K562 (cell line): ENCODE data around the gene FSCN2.

Experiments used
- ATF3 ChIP-seq, 2 experiments: fragments of 450-650 bp in 1 of 2; sonication (generic) in 1 of 2; formaldehyde crosslinking in 1 of 2; IDR thresholded peaks in 1 of 2; conservative IDR thresholded peaks in 1 of 2; 2 replicates each; pipeline versions ENCODE4 v1.6.1 to v1.8.1; 2016 to 2023; ENCODE audit warnings: mild to moderate bottlenecking in 2 of 2, moderate library complexity in 2 of 2, inconsistent platforms in 1 of 2, missing genetic modification reagents in 1 of 2
- HNRNPK ChIP-seq: fragments of 200-400 bp; formaldehyde crosslinking; IDR thresholded peaks from one replicate; pipeline ENCODE4 v1.6.1; 2018; ENCODE audit warnings: mild to moderate bottlenecking, low read depth, low read length; ENCODE audit not compliant: poor library complexity, severe bottlenecking
- RBM15 ChIP-seq: fragments of 200-400 bp; formaldehyde crosslinking; IDR thresholded peaks from 2 replicates; pipeline ENCODE4 v1.6.1; 2018; ENCODE audit warnings: mild to moderate bottlenecking, low read length, moderate library complexity; ENCODE audit not compliant: insufficient read depth
- U2AF2 ChIP-seq: fragments of 200-400 bp; formaldehyde crosslinking; optimal IDR thresholded peaks from 2 replicates; pipeline ENCODE3; 2017; ENCODE audit warnings: low read depth, mild to moderate bottlenecking, low read length
- ZEB2 ChIP-seq: fragments of 450-650 bp; IDR thresholded peaks from 2 replicates; pipeline ENCODE4 v1.6.1; 2016

DNA sequence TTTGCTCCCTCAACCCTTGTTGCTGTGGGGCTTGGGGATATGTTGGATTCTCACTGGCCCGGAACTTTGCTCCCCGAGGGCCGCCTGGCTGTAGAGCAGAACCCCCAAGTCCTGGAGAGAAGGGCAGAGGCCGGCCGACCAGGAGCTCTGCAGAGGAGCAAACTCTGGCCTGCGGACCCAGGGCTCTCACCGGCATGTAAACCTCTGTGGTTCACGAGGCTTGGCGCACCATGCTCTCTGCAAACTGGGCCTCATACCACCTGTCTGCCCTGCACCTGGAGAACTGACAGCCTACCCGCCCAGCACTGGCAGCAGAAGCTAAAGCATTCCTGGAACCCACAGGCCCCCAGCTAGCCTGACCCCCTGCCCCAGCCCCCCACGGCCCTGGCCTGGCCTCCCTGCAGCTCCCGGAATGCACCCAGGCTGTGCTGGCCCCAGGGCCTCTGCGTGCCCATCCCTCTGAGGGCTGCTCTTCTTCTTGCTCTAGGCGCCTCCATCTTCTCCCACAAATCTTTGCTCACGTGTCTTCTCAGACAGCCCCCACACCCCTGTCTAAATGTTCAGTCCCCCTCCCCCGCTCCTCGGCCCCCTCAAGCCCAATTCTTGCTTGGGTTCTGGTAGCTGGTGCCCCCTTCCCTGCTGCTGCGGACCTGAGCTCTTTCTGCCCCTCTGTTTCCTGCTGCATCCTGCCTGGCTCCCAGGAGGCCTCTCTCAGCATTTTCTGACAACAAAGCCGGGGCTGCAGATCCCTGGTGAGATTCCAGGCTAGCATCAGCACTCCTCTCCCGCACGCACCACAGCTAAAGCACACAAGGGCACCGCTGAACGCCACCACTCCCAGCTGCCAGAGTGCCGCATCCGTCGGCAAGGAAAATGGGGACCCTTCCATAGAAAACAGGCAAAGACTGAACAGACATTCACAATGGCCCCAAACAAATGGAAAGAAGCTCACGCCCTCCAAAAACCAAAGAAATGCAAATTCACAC lies 38.9 kb upstream of the FSCN2 start:
- TF ChIP-seq ZEB2, result no peak
- no peak for TF ChIP-seq ATF3 (IDR thresholded peaks at IDR 0.05)
- TF ChIP-seq ATF3 (CRISPR knock-in tag; conservative IDR thresholded peaks at IDR 0.05), result no peak
- TF ChIP-seq HNRNPK, result no peak
- TF ChIP-seq U2AF2, result no peak
- no peak for TF ChIP-seq RBM15
